Breast epithelium (tissue), 3 donors: Measurements from ENCODE around the gene CPEB4.

Source experiments
- CTCF ChIP-seq, 3 donors: fragments of 450-650 bp; IDR thresholded peaks; one replicate each; pipeline ENCODE4 v1.5.1; 2016 to 2017; ENCODE audit warnings: antibody characterized with exemption in 3 of 3, mild to moderate bottlenecking in 3 of 3, moderate library complexity in 3 of 3
- POLR2A ChIP-seq: fragments of 450-650 bp; IDR thresholded peaks from one replicate; pipeline ENCODE4 v1.6.1; 2016; ENCODE audit warnings: antibody characterized with exemption, mild to moderate bottlenecking, moderate library complexity

GRCh38 chr5:173946323-173946722 is 58.2 kb downstream of the CPEB4 start:
- no peak for TF ChIP-seq CTCF (IDR thresholded peaks at IDR 0.05)
- no peak for TF ChIP-seq POLR2A
